Esophagus muscularis mucosa (tissue), 4 donors: Measurements from ENCODE around the gene GSTO1. TPM values are rescaled to one million over a fixed set of nuclear protein-coding genes. Genes with fewer than 3 reads are reported as not detected.
A peak's percentile ranks its signal among the peaks of the same experiment; 100 is the strongest.

Experiments used
- DNase-seq: peaks from one replicate; pipeline ENCODE4 v3.0.0-alpha.2; 2017; ENCODE audit errors: extremely low spot score
- H3K27ac ChIP-seq, 4 donors: fragments of 200-600 bp; sonication (generic); replicated peaks in 1 of 4; 1 replicate in 3 of 4; 2 replicates in 1 of 4; pipeline ENCODE4 v1.5.1; 2016 to 2019; ENCODE audit warnings: mild to moderate bottlenecking in 1 of 4
- H3K27me3 ChIP-seq, 4 donors: fragments of 200-600 bp; sonication (generic); one replicate each; pipeline versions ENCODE4 v1.5.1 to v1.6.0; 2016 to 2019
- H3K36me3 ChIP-seq, 4 donors: fragments of 200-600 bp; sonication (generic); one replicate each; pipeline ENCODE4 v1.5.1; 2016 to 2019
- H3K4me1 ChIP-seq, 4 donors: fragments of 200-600 bp; sonication (generic); one replicate each; pipeline ENCODE4 v1.5.1; 2016 to 2019
- H3K4me3 ChIP-seq, 4 donors: fragments of 200-600 bp; sonication (generic); 1 replicate in 2 of 4; 2 replicates in 2 of 4; pipeline ENCODE4 v1.5.1; 2016 to 2019; ENCODE audit warnings: mild to moderate bottlenecking in 4 of 4, moderate library complexity in 1 of 4
- H3K9me3 ChIP-seq, 4 donors: fragments of 200-600 bp; sonication (generic); 1 replicate in 3 of 4; 2 replicates in 1 of 4; pipeline ENCODE4 v1.5.1; 2016 to 2019
- EP300 ChIP-seq: sonication (generic); formaldehyde crosslinking; IDR thresholded peaks from one replicate; pipeline ENCODE4 v1.6.1; 2017; ENCODE audit warnings: antibody characterized with exemption
- POLR2A ChIP-seq: fragments of 450-650 bp; IDR thresholded peaks from one replicate; pipeline ENCODE4 v1.6.1; 2017; ENCODE audit warnings: antibody characterized with exemption, moderate library complexity, mild to moderate bottlenecking, low read depth
- POLR2AphosphoS5 ChIP-seq, 2 donors: sonication (generic); formaldehyde crosslinking; IDR thresholded peaks; one replicate each; pipeline ENCODE4 v1.6.1; 2017; ENCODE audit warnings: antibody characterized with exemption in 2 of 2
- WGBS: methylation state at CpG from one replicate; pipeline ENCODE4 v1.1.5; 2018; 5-methylcytosine and 5-hydroxymethylcytosine counted together
- intact Hi-C: fragments of 100-400 bp; cut with DNase I; formaldehyde crosslinking; loops from one replicate; pipeline ENCODE4 v1.15.1; 2023
- total RNA-seq, 4 donors: library from RNA; depleted of rRNA; stranded (reverse); fragments of >200 nt; gene quantifications; one replicate each; pipeline versions ENCODE4 v1.1.0 to v1.2.1, GENCODE V29; 2016
- TF ChIP-seq, protein P1 (sequence below), 3 experiments: fragments of 200-600 bp in 2 of 3; fragments of 450-650 bp in 1 of 3; sonication (generic) in 2 of 3; IDR thresholded peaks; one replicate each; pipeline ENCODE4 v1.5.1; 2017 to 2019; ENCODE audit warnings: antibody characterized with exemption in 3 of 3, mild to moderate bottlenecking in 2 of 3, moderate library complexity in 1 of 3

The GSTO1 gene
- total RNA-seq, 4 donors from 2014 or later: 123 to 172 (median 152) TPM

DNA sequence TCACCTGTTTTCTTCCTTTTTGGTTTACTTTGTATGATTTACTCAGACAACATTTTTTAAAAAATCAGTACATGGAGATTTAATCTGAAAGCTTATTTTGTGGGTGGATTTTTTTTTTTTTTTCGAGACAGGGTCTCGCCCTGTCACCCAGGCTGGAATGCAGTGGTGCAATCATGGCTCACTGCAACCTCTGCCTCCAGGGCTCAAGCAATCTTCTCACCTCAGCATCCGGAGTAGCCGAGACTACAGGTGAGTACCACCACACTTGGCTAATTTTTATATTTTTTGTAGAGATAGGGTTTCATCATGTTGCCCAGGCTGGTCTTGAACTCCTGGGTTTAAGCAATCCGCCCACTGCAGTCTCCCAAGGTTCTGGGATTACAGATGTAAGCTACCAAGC lies 2.5 kb downstream of the GSTO1 start:
- TF ChIP-seq, protein P1, sequence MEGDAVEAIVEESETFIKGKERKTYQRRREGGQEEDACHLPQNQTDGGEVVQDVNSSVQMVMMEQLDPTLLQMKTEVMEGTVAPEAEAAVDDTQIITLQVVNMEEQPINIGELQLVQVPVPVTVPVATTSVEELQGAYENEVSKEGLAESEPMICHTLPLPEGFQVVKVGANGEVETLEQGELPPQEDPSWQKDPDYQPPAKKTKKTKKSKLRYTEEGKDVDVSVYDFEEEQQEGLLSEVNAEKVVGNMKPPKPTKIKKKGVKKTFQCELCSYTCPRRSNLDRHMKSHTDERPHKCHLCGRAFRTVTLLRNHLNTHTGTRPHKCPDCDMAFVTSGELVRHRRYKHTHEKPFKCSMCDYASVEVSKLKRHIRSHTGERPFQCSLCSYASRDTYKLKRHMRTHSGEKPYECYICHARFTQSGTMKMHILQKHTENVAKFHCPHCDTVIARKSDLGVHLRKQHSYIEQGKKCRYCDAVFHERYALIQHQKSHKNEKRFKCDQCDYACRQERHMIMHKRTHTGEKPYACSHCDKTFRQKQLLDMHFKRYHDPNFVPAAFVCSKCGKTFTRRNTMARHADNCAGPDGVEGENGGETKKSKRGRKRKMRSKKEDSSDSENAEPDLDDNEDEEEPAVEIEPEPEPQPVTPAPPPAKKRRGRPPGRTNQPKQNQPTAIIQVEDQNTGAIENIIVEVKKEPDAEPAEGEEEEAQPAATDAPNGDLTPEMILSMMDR (IDR thresholded peaks at IDR 0.05): no peak
- TF ChIP-seq POLR2AphosphoS5 (IDR thresholded peaks at IDR 0.05) (no peak), EP300 (no peak), POLR2A (no peak)
- Histone ChIP-seq H3K4me1 (peaks cover 56 to 74% (median 66%) of the 10 kb centered on the region in 4 donors), H3K36me3 (peaks cover 23 to 49% (median 41%) of the 10 kb centered on the region in 4 donors), H3K9me3 (no peaks in the 10 kb centered on the region), H3K27ac (peak overlapping the region in 3 of 4 donors; percentile 1 to 99 (median 99)), H3K4me3 (no peak overlapping the region), H3K27me3 (no peaks in the 10 kb centered on the region)
- WGBS: 87% methylated on average over 5 of the region's 5 CpGs
- no peak for DNase-seq
- intact Hi-C loops: no loop called here

DNA sequence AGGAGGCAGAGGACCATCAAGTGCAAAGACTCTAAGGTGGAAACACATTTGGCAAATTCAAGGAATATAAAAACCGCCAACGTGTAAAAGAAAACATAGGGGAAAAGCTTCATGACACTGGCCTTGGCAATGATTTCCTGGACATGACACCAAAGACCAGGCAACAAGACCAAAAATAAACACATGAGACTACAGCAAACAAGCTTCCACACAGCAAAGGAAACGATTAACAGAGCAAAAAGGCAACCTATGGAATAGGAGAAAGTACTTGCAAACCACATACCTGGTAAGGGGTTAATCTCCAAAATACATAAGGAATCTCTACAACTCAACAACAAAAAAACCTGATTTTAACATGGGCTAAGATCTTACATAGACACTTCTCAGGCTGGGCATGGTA lies 3.5 kb downstream of the GSTO1 start:
- peaks cover 64 to 83% (median 71%) of the 10 kb centered on the region in 4 donors for H3K4me1 ChIP-seq
- TF ChIP-seq, protein P1 (IDR thresholded peaks at IDR 0.05): no peak
- TF ChIP-seq POLR2A (no peak), POLR2AphosphoS5 (IDR thresholded peaks at IDR 0.05) (no peak), EP300 (no peak)
- H3K27ac ChIP-seq: peak overlapping the region in 3 of 4 donors; percentile 0 to 82 (median 22)
- intact Hi-C loops: no loop called here
- H3K36me3 ChIP-seq: peaks cover 32 to 59% (median 50%) of the 10 kb centered on the region in 4 donors
- no peak overlapping the region for H3K4me3 ChIP-seq
- no peaks in the 10 kb centered on the region for H3K9me3 ChIP-seq
- 81% methylated on average over 3 of the region's 3 CpGs for WGBS
- no peaks in the 10 kb centered on the region for H3K27me3 ChIP-seq
- no peak for DNase-seq

DNA sequence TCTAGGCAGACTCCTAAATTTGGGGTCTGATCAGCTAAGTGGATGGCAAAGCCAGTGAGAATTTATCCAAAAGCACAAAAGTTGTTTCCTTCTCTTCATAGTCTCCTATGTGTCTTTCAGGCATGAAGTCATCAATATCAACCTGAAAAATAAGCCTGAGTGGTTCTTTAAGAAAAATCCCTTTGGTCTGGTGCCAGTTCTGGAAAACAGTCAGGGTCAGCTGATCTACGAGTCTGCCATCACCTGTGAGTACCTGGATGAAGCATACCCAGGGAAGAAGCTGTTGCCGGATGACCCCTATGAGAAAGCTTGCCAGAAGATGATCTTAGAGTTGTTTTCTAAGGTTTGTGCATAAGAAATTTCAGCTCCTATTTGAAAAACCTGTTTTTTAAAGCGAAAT lies 4.8 kb downstream of the GSTO1 start:
- H3K36me3 ChIP-seq: peaks cover 35 to 71% (median 60%) of the 10 kb centered on the region in 4 donors
- no peaks in the 10 kb centered on the region for H3K9me3 ChIP-seq
- H3K27me3 ChIP-seq: no peaks in the 10 kb centered on the region
- no peak for DNase-seq
- no peak overlapping the region for H3K4me3 ChIP-seq
- TF ChIP-seq POLR2AphosphoS5 (IDR thresholded peaks at IDR 0.05): no peak
- TF ChIP-seq EP300: no peak
- no peak for TF ChIP-seq POLR2A
- TF ChIP-seq, protein P1 (IDR thresholded peaks at IDR 0.05): no peak
- peaks cover 61 to 79% (median 67%) of the 10 kb centered on the region in 4 donors for H3K4me1 ChIP-seq
- intact Hi-C loops: no loop called here
- H3K27ac ChIP-seq: peak overlapping the region; percentile 53 to 82 (median 73)
- WGBS: 91% methylated on average over 3 of the region's 3 CpGs

DNA sequence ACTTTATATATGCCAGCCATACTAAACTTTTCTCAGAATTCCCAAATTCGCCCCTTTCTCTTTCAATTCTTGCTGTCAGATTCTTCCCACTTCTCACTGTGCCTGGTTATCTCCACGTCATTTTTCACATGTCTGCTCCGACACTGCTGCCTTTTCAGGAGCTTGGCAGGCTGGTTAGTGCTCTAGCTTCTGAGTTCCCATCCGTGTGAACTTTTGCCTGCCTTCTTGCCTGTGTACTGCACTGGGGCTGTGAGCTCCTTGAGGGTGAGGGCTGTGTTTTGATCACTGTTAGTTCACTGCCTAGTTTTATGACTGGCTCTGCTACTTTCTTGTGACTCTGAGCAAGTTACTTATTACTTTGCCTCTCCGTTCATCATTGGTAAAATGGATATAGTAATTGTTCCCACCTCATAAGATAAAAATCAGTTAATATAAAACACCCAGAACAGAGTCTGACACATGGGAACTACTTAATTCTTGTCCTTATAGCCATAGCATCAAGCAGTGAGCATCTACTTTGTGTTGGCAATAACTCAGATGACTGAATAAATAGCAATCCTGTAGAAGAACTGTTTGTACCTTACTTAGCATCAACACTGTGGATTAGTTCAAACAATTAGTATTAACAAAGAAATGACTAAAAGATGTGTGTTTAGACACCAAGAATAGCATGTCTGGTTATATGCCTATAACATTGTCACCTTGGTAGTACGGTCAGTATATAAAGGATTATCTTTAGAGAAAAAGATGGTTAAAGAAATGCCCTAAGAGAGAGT lies 5.5 kb downstream of the GSTO1 start:
- H3K9me3 ChIP-seq: no peaks in the 10 kb centered on the region
- intact Hi-C loops: no loop called here
- H3K4me1 ChIP-seq: peaks cover 60 to 79% (median 66%) of the 10 kb centered on the region in 4 donors
- no peak overlapping the region for H3K4me3 ChIP-seq
- WGBS: 72% methylated on average over 6 of the region's 6 CpGs
- H3K27me3 ChIP-seq: no peaks in the 10 kb centered on the region
- TF ChIP-seq POLR2AphosphoS5 (IDR thresholded peaks at IDR 0.05) (peak; percentile 15 to 24), EP300 (no peak)
- peak overlapping the region; percentile 53 to 82 (median 73) for H3K27ac ChIP-seq
- no peak for DNase-seq
- peaks cover 35 to 78% (median 67%) of the 10 kb centered on the region in 4 donors for H3K36me3 ChIP-seq

DNA sequence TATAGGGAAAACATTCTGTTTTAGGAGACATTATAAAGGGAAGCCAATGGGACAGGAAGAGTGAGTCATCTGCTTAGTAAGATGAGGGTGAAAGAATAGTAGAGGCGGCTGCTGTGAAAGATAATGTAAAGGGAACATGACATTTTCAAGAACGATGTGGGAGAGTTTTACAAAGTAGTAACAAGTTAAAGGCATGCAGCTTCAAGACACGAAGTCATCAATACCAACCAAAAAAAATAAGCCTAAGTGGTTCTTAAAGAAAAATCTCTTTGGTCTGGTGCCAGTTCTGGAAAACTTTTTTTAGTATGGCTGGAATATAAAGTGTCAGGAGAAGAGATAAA lies 6.1 kb downstream of the GSTO1 start:
- TF ChIP-seq, protein P1 (IDR thresholded peaks at IDR 0.05): no peak
- TF ChIP-seq POLR2AphosphoS5 (IDR thresholded peaks at IDR 0.05): no peak
- no peak for TF ChIP-seq EP300
- no peak for TF ChIP-seq POLR2A
- Histone ChIP-seq H3K27me3 (no peaks in the 10 kb centered on the region), H3K27ac (peak overlapping the region; percentile 53 to 82 (median 73)), H3K36me3 (peaks cover 35 to 84% (median 72%) of the 10 kb centered on the region in 4 donors), H3K9me3 (no peaks in the 10 kb centered on the region), H3K4me1 (peaks cover 58 to 78% (median 66%) of the 10 kb centered on the region in 4 donors), H3K4me3 (no peak overlapping the region)
- intact Hi-C loops: no loop called here
- DNase-seq: no peak
- 28% methylated on average over 3 of the region's 3 CpGs for WGBS
